B cell (primary cell): ENCODE results near the gene SYMPK. TPM values are rescaled to one million over a fixed set of nuclear protein-coding genes. Genes with fewer than 3 reads are reported as not detected.

Experiments used
- ATAC-seq: fragments of 200-7000 bp; cut with Tn5 transposase; one replicate; pipeline ENCODE4 v1.10.0; 2021; ENCODE audit warnings: low read depth, mild to moderate bottlenecking, moderate number of reproducible peaks, moderate library complexity
- CTCF ChIA-PET: fragments of 350-600 bp; sonication (Branson Sonifier 250); formaldehyde crosslinking; loops from one replicate; lab custom pipeline; 2021; ENCODE audit warnings: antibody characterized with exemption, inconsistent platforms; lab: Charles Lee
- POLR2A ChIA-PET: fragments of 350-600 bp; sonication (Branson Sonifier 250); formaldehyde crosslinking; loops from one replicate; lab custom pipeline; 2021; ENCODE audit warnings: antibody characterized with exemption; lab: Charles Lee
- DNase-seq: peaks from one replicate; pipeline ENCODE4 v3.0.0; 2013
- H2AFZ ChIP-seq: 2 replicates; pipeline ENCODE4 v1.6.1; 2012; ENCODE audit warnings: mild to moderate bottlenecking, low read depth, low read length; ENCODE audit not compliant: insufficient read depth, poor library complexity, severe bottlenecking
- H3K27ac ChIP-seq, 2 donors: 1 replicate in 1 of 2; 2 replicates in 1 of 2; pipeline ENCODE4 v1.5.1; 2012 to 2013; ENCODE audit warnings: low read length in 2 of 2, mild to moderate bottlenecking in 2 of 2, moderate library complexity in 1 of 2
- H3K27me3 ChIP-seq, 4 experiments: fragments of 200-600 bp in 1 of 4; sonication (generic) in 1 of 4; replicated peaks in 1 of 4; 1 replicate in 2 of 4; 2 replicates in 2 of 4; pipeline versions ENCODE4 v1.6.1 to v1.7.0; 2013 to 2016; ENCODE audit warnings: low read length in 3 of 4, mild to moderate bottlenecking in 2 of 4, mixed read lengths in 1 of 4, moderate library complexity in 1 of 4; ENCODE audit not compliant: insufficient read depth in 4 of 4, control insufficient read depth in 3 of 4; ENCODE audit errors: control extremely low read depth in 1 of 4
- H3K36me3 ChIP-seq, 2 experiments: replicated peaks in 1 of 2; 1 replicate in 1 of 2; 2 replicates in 1 of 2; pipeline versions ENCODE4 v1.6.1 to v1.7.1; 2013; ENCODE audit warnings: low read length in 1 of 2; ENCODE audit not compliant: insufficient read depth in 2 of 2, control insufficient read depth in 1 of 2; ENCODE audit errors: control extremely low read depth in 1 of 2, extremely low read depth in 1 of 2
- H3K4me1 ChIP-seq, 2 donors: fragments of 200-600 bp in 1 of 2; sonication (generic) in 1 of 2; 1 replicate in 1 of 2; 2 replicates in 1 of 2; pipeline versions ENCODE4 v1.5.1 to v1.6.1; 2013 to 2017; ENCODE audit warnings: low read length in 2 of 2; ENCODE audit not compliant: control insufficient read depth in 2 of 2, insufficient read depth in 2 of 2
- H3K4me2 ChIP-seq: replicated peaks from 2 replicates; pipeline ENCODE3; 2012; ENCODE audit warnings: mild to moderate bottlenecking, low read depth, low read length; ENCODE audit not compliant: poor library complexity, severe bottlenecking
- H3K4me3 ChIP-seq, 5 experiments: fragments of 200-600 bp in 1 of 5; sonication (generic) in 1 of 5; 1 replicate in 3 of 5; 2 replicates in 2 of 5; pipeline versions ENCODE4 v1.5.1 to v1.7.0; 2011 to 2016; ENCODE audit warnings: low read length in 4 of 5, mild to moderate bottlenecking in 4 of 5, low read depth in 2 of 5, control low read depth in 1 of 5, moderate library complexity in 1 of 5; ENCODE audit not compliant: insufficient read depth in 1 of 5; ENCODE audit errors: control extremely low read depth in 1 of 5, extremely low read depth in 1 of 5
- H3K79me2 ChIP-seq: fragments of 200-600 bp; sonication (generic); one replicate; pipeline ENCODE4 v1.6.0; 2016; ENCODE audit warnings: low read length; ENCODE audit not compliant: control insufficient read depth, insufficient read depth
- H3K9ac ChIP-seq: fragments of 200-600 bp; sonication (generic); 2 replicates; pipeline ENCODE4 v1.6.1; 2017; ENCODE audit warnings: mild to moderate bottlenecking, low read length, moderate library complexity
- H3K9me3 ChIP-seq, 3 donors: one replicate each; pipeline versions ENCODE4 v1.6.1 to v1.7.1; 2013; ENCODE audit warnings: low read length in 2 of 3; ENCODE audit not compliant: control insufficient read depth in 2 of 3, insufficient read depth in 1 of 3; ENCODE audit errors: control extremely low read depth in 1 of 3
- H4K20me1 ChIP-seq: 2 replicates; pipeline ENCODE4 v1.6.0; 2012; ENCODE audit warnings: mild to moderate bottlenecking, low read length; ENCODE audit not compliant: insufficient read depth, control insufficient read depth, poor library complexity, severe bottlenecking
- H3K27ac Mint-ChIP-seq: one replicate; pipeline ENCODE4 v1.8.0; 2021; ENCODE audit warnings: mixed read lengths
- H3K27me3 Mint-ChIP-seq: one replicate; pipeline ENCODE4 v1.8.0; 2021; ENCODE audit warnings: mixed read lengths
- H3K4me1 Mint-ChIP-seq: one replicate; pipeline ENCODE4 v1.8.0; 2021; ENCODE audit warnings: mixed read lengths
- H3K4me3 Mint-ChIP-seq: one replicate; pipeline ENCODE4 v1.8.0; 2021; ENCODE audit warnings: mixed read lengths
- H3K9me3 Mint-ChIP-seq: one replicate; pipeline ENCODE4 v1.8.0; 2022; ENCODE audit warnings: mixed read lengths; ENCODE audit not compliant: insufficient read depth
- CTCF ChIP-seq: fragments of 200-600 bp; IDR thresholded peaks from one replicate; pipeline ENCODE4 v1.8.0; 2022; ENCODE audit warnings: antibody characterized with exemption, mild to moderate bottlenecking
- EZH2 ChIP-seq: IDR thresholded peaks from 2 replicates; pipeline ENCODE4 v1.6.1; 2012; ENCODE audit warnings: borderline replicate concordance, low read depth, mild to moderate bottlenecking, moderate library complexity, low read length; ENCODE audit not compliant: insufficient read depth, poor library complexity, severe bottlenecking
- WGBS: methylation state at CpG from one replicate; pipeline ENCODE4 v1.1.5; 2013; ENCODE audit warnings: missing lambda C conversion rate; ENCODE audit not compliant: insufficient coverage; 5-methylcytosine and 5-hydroxymethylcytosine counted together
- intact Hi-C: fragments of 100-400 bp; cut with micrococcal nuclease; formaldehyde crosslinking; loops from one replicate; pipeline ENCODE4 v1.10.0; 2022
- polyA plus RNA-seq: library from polyadenylated mRNA; depleted of rRNA; stranded (reverse); fragments of >200 nt; gene quantifications from 2 replicates; pipeline ENCODE4 v1.2.3, GENCODE V29; 2012
- total RNA-seq, 2 donors: library from RNA; stranded (reverse); fragments of 120-200 nt in 1 of 2; gene quantifications; 1 replicate in 1 of 2; 2 replicates in 1 of 2; pipeline versions ENCODE4 v1.2.3 to v1.2.4, GENCODE V29; 2013 to 2022

SYMPK gene
- total and polyA plus RNA-seq, 2 donors (not counting 1 experiment from before 2014, with no cell fraction given): 119 to 138 TPM

- Histone ChIP-seq H3K4me2 (peak overlapping the region; percentile 92), H3K9ac (no peak overlapping the region), H3K79me2 (no peaks in the 10 kb centered on the region), H3K9me3 (peaks cover 0 to 4% (median 0%) of the 10 kb centered on the region in 3 donors), H3K4me3 (no peak overlapping the region), H3K27ac (no peak overlapping the region), H3K4me1 (peaks cover 17 to 22% of the 10 kb centered on the region in 2 donors), H4K20me1 (peaks cover 78% of the 10 kb centered on the region), H3K36me3 (peaks cover 0 to 14% of the 10 kb centered on the region in 2 experiments), H3K27me3 (peaks cover 0 to 23% (median 2%) of the 10 kb centered on the region in 4 experiments), H2AFZ (no peak overlapping the region)
- DNase-seq: no peak
- Mint-ChIP-seq H3K27ac (no peak overlapping the region), H3K9me3 (no peaks in the 10 kb centered on the region), H3K4me1 (peaks cover 19% of the 10 kb centered on the region), H3K4me3 (no peak overlapping the region), H3K27me3 (peaks cover 10% of the 10 kb centered on the region)
- ChIA-PET CTCF (interaction anchor here (1.8 kb wide), 1 partner anchor 36 kb away, joined by 5 read pairs; no protein-coding TSS in a partner anchor), POLR2A (interaction anchor here (0.6 to 0.7 kb wide), 2 partner anchors 11 to 16 kb away, joined by 3 to 8 read pairs; partner anchors contain the start of gene SIX5)
- no peak for TF ChIP-seq CTCF
- TF ChIP-seq EZH2: no peak
- no peak for ATAC-seq
- intact Hi-C loops: no loop called here
- 58% methylated on average over 4 of the region's 13 CpGs for WGBS
Observed at GRCh38 chr19:45780448-45781213, 82.3 kb downstream of the SYMPK start.

GRCh38 chr19:45780146-45780447, 82.8 kb downstream of the SYMPK start:
- Histone ChIP-seq H4K20me1 (peaks cover 74% of the 10 kb centered on the region), H3K9ac (no peak overlapping the region), H3K27me3 (peaks cover 0 to 23% (median 2%) of the 10 kb centered on the region in 4 experiments), H3K4me2 (peak overlapping the region; percentile 92), H3K4me1 (peaks cover 17 to 22% of the 10 kb centered on the region in 2 donors), H3K79me2 (no peaks in the 10 kb centered on the region), H3K27ac (no peak overlapping the region), H3K4me3 (no peak overlapping the region), H2AFZ (no peak overlapping the region), H3K9me3 (peaks cover 0 to 4% (median 0%) of the 10 kb centered on the region in 3 donors), H3K36me3 (peaks cover 0 to 12% of the 10 kb centered on the region in 2 experiments)
- Mint-ChIP-seq H3K27ac (no peak overlapping the region), H3K9me3 (no peaks in the 10 kb centered on the region), H3K4me3 (peak overlapping the region; percentile 87), H3K27me3 (peaks cover 10% of the 10 kb centered on the region), H3K4me1 (peaks cover 19% of the 10 kb centered on the region)
- intact Hi-C loops: no loop called here
- 20% methylated on average over 3 of the region's 4 CpGs for WGBS
- ChIA-PET CTCF (interaction anchor here (1.5 to 1.8 kb wide), 3 partner anchors 11 to 87 kb away, joined by 5 to 13 read pairs (median 6); partner anchors contain the start of genes DMWD and QPCTL), POLR2A (no interaction called here)
- DNase-seq: no peak
- TF ChIP-seq CTCF (no peak), EZH2 (no peak)
- ATAC-seq: no peak
